Measurements from ENCODE around the gene KCNAB3. TPM values are rescaled to one million over a fixed set of nuclear protein-coding genes. Genes with fewer than 3 reads are reported as not detected.

KCNAB3 gene
- polyA plus RNA-seq, 1 donor from 2014 or later: 5.6 TPM

GRCh38 chr17:7881276-7882054 lies 48.2 kb downstream of the KCNAB3 start:
- no peaks in the 10 kb centered on the region for H3K36me3 ChIP-seq (ENCODE audit: insufficient read depth, low read length)
- peaks cover 30% of the 10 kb centered on the region for H3K79me2 ChIP-seq (replicated peaks; ENCODE audit: insufficient read depth, low read length)
- peak overlapping the region; percentile 58 for H3K4me3 ChIP-seq (ENCODE audit: low read length)
- no peak overlapping the region for H2AFZ ChIP-seq (ENCODE audit: low read depth, low read length)
- H3K27ac ChIP-seq (ENCODE audit: low read length): peak overlapping the region; percentile 97
- H3F3A ChIP-seq (ENCODE audit: insufficient read depth, low read length, poor library complexity, severe bottlenecking): peaks cover 5% of the 10 kb centered on the region
- H4K20me1 ChIP-seq (ENCODE audit: insufficient read depth): no peaks in the 10 kb centered on the region
- no peaks in the 10 kb centered on the region for H3K9me2 ChIP-seq (ENCODE audit: insufficient read depth, low read length)
- no peaks in the 10 kb centered on the region for H3K27me3 ChIP-seq (ENCODE audit: insufficient read depth, low read depth, low read length)
- H3K4me2 ChIP-seq (ENCODE audit: low read length): no peak overlapping the region
- H3K9ac ChIP-seq (ENCODE audit: low read length): peak overlapping the region; percentile 100
- TF ChIP-seq EP300 (conservative IDR thresholded peaks at IDR 0.05; ENCODE audit: poor library complexity, severe bottlenecking) (no peak), MXI1 (conservative IDR thresholded peaks at IDR 0.05; ENCODE audit: poor library complexity, severe bottlenecking) (no peak), TAF1 (IDR thresholded peaks at IDR 0.05; ENCODE audit: low read depth) (no peak), RAD21 (conservative IDR thresholded peaks at IDR 0.05) (no peak), CTCF (IDR thresholded peaks at IDR 0.05; ENCODE audit: poor library complexity, severe bottlenecking) (no peak), REST (IDR thresholded peaks at IDR 0.05; ENCODE audit: borderline replicate concordance) (no peak), EZH2 (IDR thresholded peaks at IDR 0.05; ENCODE audit: borderline replicate concordance, insufficient read depth, low read length, poor library complexity, severe bottlenecking) (no peak)
- H3K9me3 ChIP-seq (ENCODE audit: low read length): no peaks in the 10 kb centered on the region

GRCh38 chr17:7880076-7880868 lies 49.4 kb downstream of the KCNAB3 start:
- Histone ChIP-seq H3F3A (ENCODE audit: insufficient read depth, low read length, poor library complexity, severe bottlenecking) (peaks cover 5% of the 10 kb centered on the region), H3K9me2 (ENCODE audit: insufficient read depth, low read length) (no peaks in the 10 kb centered on the region), H3K27me3 (ENCODE audit: insufficient read depth, low read depth, low read length) (no peaks in the 10 kb centered on the region), H4K20me1 (ENCODE audit: insufficient read depth) (no peaks in the 10 kb centered on the region), H3K9ac (ENCODE audit: low read length) (peak overlapping the region; percentile 100), H3K27ac (ENCODE audit: low read length) (peak overlapping the region; percentile 97), H3K36me3 (ENCODE audit: insufficient read depth, low read length) (no peaks in the 10 kb centered on the region), H3K79me2 (replicated peaks; ENCODE audit: insufficient read depth, low read length) (peaks cover 20% of the 10 kb centered on the region), H3K4me3 (ENCODE audit: low read length) (peak overlapping the region; percentile 56), H3K9me3 (ENCODE audit: low read length) (no peaks in the 10 kb centered on the region), H3K4me2 (ENCODE audit: low read length) (peak overlapping the region; percentile 76), H2AFZ (ENCODE audit: low read depth, low read length) (peak overlapping the region; percentile 62)
- no peak for TF ChIP-seq TAF1 (IDR thresholded peaks at IDR 0.05; ENCODE audit: low read depth)
- no peak for TF ChIP-seq MXI1 (conservative IDR thresholded peaks at IDR 0.05; ENCODE audit: poor library complexity, severe bottlenecking)
- TF ChIP-seq CTCF (IDR thresholded peaks at IDR 0.05; ENCODE audit: poor library complexity, severe bottlenecking): no peak
- TF ChIP-seq POLR2AphosphoS5 (IDR thresholded peaks at IDR 0.05): peak; percentile 66
- peak; percentile 44 for TF ChIP-seq REST (IDR thresholded peaks at IDR 0.05; ENCODE audit: borderline replicate concordance)
- no peak for TF ChIP-seq SMC3 (conservative IDR thresholded peaks at IDR 0.05; ENCODE audit: poor library complexity)
- no peak for TF ChIP-seq RAD21 (conservative IDR thresholded peaks at IDR 0.05)
- TF ChIP-seq EZH2 (IDR thresholded peaks at IDR 0.05; ENCODE audit: borderline replicate concordance, insufficient read depth, low read length, poor library complexity, severe bottlenecking): no peak
- TF ChIP-seq EP300 (conservative IDR thresholded peaks at IDR 0.05; ENCODE audit: poor library complexity, severe bottlenecking): peak; percentile 37
